HCT116 (cell line): Measurements from ENCODE around the gene TEKTIP1. TPM values are rescaled to one million over a fixed set of nuclear protein-coding genes. Genes with fewer than 3 reads are reported as not detected.

Experiments
- ATAC-seq: fragments of 200-7000 bp; cut with Tn5 transposase; 2 replicates; pipeline ENCODE4 v1.9.1; 2020; ENCODE audit warnings: mild to moderate bottlenecking, moderate library complexity
- BruUV-seq: library from RNA; stranded (reverse); fragments of 400-500 nt; replicated peaks from 2 replicates; lab custom pipeline; 2021; lab: Mats Ljungman, UMichigan
- CTCF ChIA-PET: fragments of 300-600 bp; sonication (Branson Sonifier 250); formaldehyde crosslinking; loops from one replicate; lab custom pipeline; 2021; ENCODE audit warnings: antibody characterized with exemption; lab: Charles Lee
- POLR2A ChIA-PET: fragments of 300-600, 350-600 bp; sonication (Branson Sonifier 250); formaldehyde crosslinking; loops from one replicate; lab custom pipeline; 2021; ENCODE audit warnings: antibody characterized with exemption; lab: Charles Lee
- RAD21 ChIA-PET, 2 experiments: fragments of 300-600 bp; sonication (Branson Sonifier 250); formaldehyde crosslinking; loops; one replicate each; lab custom pipeline; 2023; ENCODE audit warnings: low total read pairs in 2 of 2; ENCODE audit not compliant: uncharacterized antibody in 2 of 2, unreplicated experiment in 2 of 2, low non-redundant PET in 1 of 2; lab: Charles Lee
- DNase-seq: peaks from one replicate; pipeline ENCODE4 v3.0.0-alpha.2; 2010; ENCODE audit warnings: low read depth, low spot score
- H2AFZ ChIP-seq: fragments of 200-600 bp; shearing (Covaris generic), sonication (generic); 2 replicates; pipeline ENCODE4 v1.6.1; 2017; ENCODE audit warnings: low read depth, mixed run types, mixed read lengths, antibody characterized with exemption, low read length; ENCODE audit not compliant: poor library complexity, severe bottlenecking
- H3K27ac ChIP-seq: 2 replicates; pipeline ENCODE4 v1.5.1; 2012; ENCODE audit warnings: low read depth, low read length
- H3K27me3 ChIP-seq: fragments of 200-600 bp; sonication (generic); 2 replicates; pipeline ENCODE4 v1.6.1; 2016; ENCODE audit warnings: mixed run types, low read length, mixed read lengths; ENCODE audit not compliant: insufficient read depth
- H3K36me3 ChIP-seq, 2 experiments: fragments of 200-500 bp in 1 of 2; fragments of 200-600 bp in 1 of 2; sonication (Bioruptor generic) in 1 of 2; sonication (generic) in 1 of 2; 2 replicates each; pipeline versions ENCODE4 v1.5.1 to v1.6.1; 2014 to 2016; ENCODE audit warnings: low read length in 2 of 2, inconsistent platforms in 1 of 2, mixed read lengths in 1 of 2, mixed run types in 1 of 2; ENCODE audit not compliant: insufficient read depth in 2 of 2, control insufficient read depth in 1 of 2
- H3K4me1 ChIP-seq, 2 experiments: fragments of 200-600 bp in 1 of 2; sonication (generic) in 1 of 2; 2 replicates each; pipeline versions ENCODE4 v1.5.1 to v1.6.1; 2012 to 2017; ENCODE audit warnings: low read length in 2 of 2, inconsistent platforms in 1 of 2, mild to moderate bottlenecking in 1 of 2, mixed read lengths in 1 of 2, mixed run types in 1 of 2, moderate library complexity in 1 of 2; ENCODE audit not compliant: insufficient read depth in 2 of 2, control insufficient read depth in 1 of 2
- H3K4me2 ChIP-seq: fragments of 200-600 bp; sonication (generic); 2 replicates; pipeline ENCODE4 v1.6.1; 2017; ENCODE audit warnings: mixed run types, low read length, mixed read lengths
- H3K4me3 ChIP-seq, 2 experiments: fragments of 200-600 bp in 1 of 2; sonication (generic) in 1 of 2; replicated peaks in 1 of 2; 2 replicates each; pipeline ENCODE4 v1.5.1; 2011 to 2016; ENCODE audit warnings: low read length in 2 of 2, control low read depth in 1 of 2, low read depth in 1 of 2, mild to moderate bottlenecking in 1 of 2, mixed read lengths in 1 of 2, mixed run types in 1 of 2
- H3K79me2 ChIP-seq: fragments of 200-600 bp; sonication (generic); 2 replicates; pipeline ENCODE4 v1.6.1; 2017; ENCODE audit warnings: mild to moderate bottlenecking, mixed run types, low read length, moderate library complexity, mixed read lengths; ENCODE audit not compliant: insufficient read depth
- H3K9ac ChIP-seq: fragments of 200-600 bp; sonication (generic); 2 replicates; pipeline ENCODE4 v1.6.1; 2016; ENCODE audit warnings: low read length, mixed read lengths
- H3K9me2 ChIP-seq: fragments of 200-600 bp; sonication (generic), shearing (Covaris generic); 2 replicates; pipeline ENCODE4 v1.6.1; 2017; ENCODE audit warnings: mixed run types, mild to moderate bottlenecking, moderate library complexity; ENCODE audit not compliant: insufficient read depth
- H3K9me3 ChIP-seq, 2 experiments: fragments of 200-500 bp in 1 of 2; fragments of 200-600 bp in 1 of 2; sonication (Bioruptor generic) in 1 of 2; sonication (generic) in 1 of 2; 2 replicates each; pipeline ENCODE4 v1.6.1; 2014 to 2017; ENCODE audit warnings: low read length in 2 of 2, mixed read lengths in 2 of 2, inconsistent platforms in 1 of 2, low read depth in 1 of 2, mild to moderate bottlenecking in 1 of 2, mixed run types in 1 of 2, moderate library complexity in 1 of 2; ENCODE audit not compliant: control insufficient read depth in 1 of 2, insufficient read depth in 1 of 2
- H4K20me1 ChIP-seq: fragments of 200-600 bp; sonication (generic), shearing (Covaris generic); 2 replicates; pipeline ENCODE4 v1.6.1; 2017; ENCODE audit warnings: mixed run types, mild to moderate bottlenecking, moderate library complexity; ENCODE audit not compliant: insufficient read depth
- CTCF ChIP-seq, 3 experiments: fragments of 200-600 bp in 1 of 3; sonication (generic) in 1 of 3; IDR thresholded peaks in 2 of 3; conservative IDR thresholded peaks in 1 of 3; 2 replicates each; pipeline ENCODE4 v1.5.1; 2012 to 2017; ENCODE audit warnings: low read depth in 2 of 3, low read length in 2 of 3, antibody characterized with exemption in 1 of 3, borderline replicate concordance in 1 of 3, control low read depth in 1 of 3, mild to moderate bottlenecking in 1 of 3, mixed read lengths in 1 of 3, mixed run types in 1 of 3, moderate library complexity in 1 of 3; ENCODE audit not compliant: insufficient read depth in 1 of 3
- EGR1 ChIP-seq: IDR thresholded peaks from 2 replicates; pipeline ENCODE4 v1.6.1; 2012; ENCODE audit warnings: low read depth
- ELF1 ChIP-seq: IDR thresholded peaks from 2 replicates; pipeline ENCODE4 v1.6.1; 2012; ENCODE audit warnings: low read depth, borderline replicate concordance
- SIN3A ChIP-seq: IDR thresholded peaks from 2 replicates; pipeline ENCODE4 v1.6.1; 2012; ENCODE audit warnings: low read depth
- SP1 ChIP-seq: IDR thresholded peaks from 2 replicates; pipeline ENCODE4 v1.6.1; 2012; ENCODE audit warnings: low read depth
- SRF ChIP-seq: IDR thresholded peaks from 2 replicates; pipeline ENCODE4 v1.6.1; 2012; ENCODE audit warnings: low read depth
- TCF7L2 ChIP-seq: IDR thresholded peaks from 2 replicates; pipeline ENCODE4 v1.7.0; 2011; ENCODE audit warnings: borderline replicate concordance, inconsistent platforms; ENCODE audit not compliant: insufficient read depth, insufficient read length; ENCODE audit errors: extremely low read depth
- YY1 ChIP-seq: IDR thresholded peaks from 2 replicates; pipeline ENCODE4 v1.6.1; 2011; ENCODE audit warnings: low read length, low read depth, moderate library complexity, mild to moderate bottlenecking; ENCODE audit not compliant: insufficient replicate concordance; ENCODE audit errors: extremely low read depth
- ZFX ChIP-seq: fragments of 450-650 bp; IDR thresholded peaks from 2 replicates; pipeline ENCODE4 v1.6.1; 2017
- intact Hi-C: fragments of 100-400 bp; cut with micrococcal nuclease; formaldehyde crosslinking; loops from 2 replicates; pipeline ENCODE4 v1.10.0; 2022
- total RNA-seq: library from RNA; stranded (reverse); gene quantifications from one replicate; pipeline ENCODE4 v1.2.1, GENCODE V29; 2021; ENCODE audit not compliant: unreplicated experiment

The TEKTIP1 gene
- total RNA-seq, 1 experiment from 2014 or later, result 1.2 TPM

- Histone ChIP-seq H3K79me2 (peaks cover 63% of the 10 kb centered on the region), H2AFZ (no peak overlapping the region), H3K4me1 (peaks cover 3 to 13% of the 10 kb centered on the region in 2 experiments; a peak in 2 of 4 replicates), H3K4me2 (no peak overlapping the region)
- no peak for DNase-seq
- TF ChIP-seq CTCF (IDR thresholded peaks at IDR 0.05 in 2 of 3, conservative IDR thresholded peaks at IDR 0.05 in 1 of 3; ENCODE audit: borderline replicate concordance in 1 of 3, insufficient read depth in 1 of 3, low read depth in 2 of 3, low read length in 2 of 3) (peak in 1 of 3 experiments; percentile 16; a peak in 2 of 6 replicates), SIN3A (no peak)
- TF ChIP-seq, all 23 proteins: peak for 1
- Histone ChIP-seq H3K27me3 (no peaks in the 10 kb centered on the region), H3K36me3 (peaks cover 8 to 10% of the 10 kb centered on the region in 2 experiments; a peak in 3 of 4 replicates), H4K20me1 (no peaks in the 10 kb centered on the region), H3K4me3 (no peak overlapping the region), H3K9me3 (no peaks in the 10 kb centered on the region), H3K27ac (0 out of 2 replicates have a peak overlapping the region, but pooled peaks have one; percentile 17), H3K9ac (no peak overlapping the region), H3K9me2 (no peaks in the 10 kb centered on the region)
- RAD21 ChIA-PET, result no interaction called here
- no TSS peak for BruUV-seq
- intact Hi-C loops, result no loop called here
- ATAC-seq, result peak; percentile 66
- CTCF ChIA-PET, result interaction anchor here (1.3 kb wide), 1 partner anchor 25 kb away, joined by 3 read pairs; no protein-coding TSS in a partner anchor
- POLR2A ChIA-PET, result no interaction called here
These were observed 18.5 kb upstream of the TEKTIP1 start for GRCh38 chr19:3520166-3521103.

- no peak for DNase-seq
- no peak overlapping the region for H3K4me3 ChIP-seq
- H3K27me3 ChIP-seq, result no peaks in the 10 kb centered on the region
- no peaks in the 10 kb centered on the region for H3K9me2 ChIP-seq
- POLR2A ChIA-PET, result no interaction called here
- peaks cover 8 to 10% of the 10 kb centered on the region in 2 experiments; a peak in 3 of 4 replicates for H3K36me3 ChIP-seq
- no TSS peak for BruUV-seq
- no peaks in the 10 kb centered on the region for H3K9me3 ChIP-seq
- H3K9ac ChIP-seq, result no peak overlapping the region
- intact Hi-C loops, result no loop called here
- no peaks in the 10 kb centered on the region for H4K20me1 ChIP-seq
- no peak overlapping the region for H2AFZ ChIP-seq
- no peak for ATAC-seq
- no peak overlapping the region for H3K4me2 ChIP-seq
- CTCF ChIA-PET, result no interaction called here
- RAD21 ChIA-PET, result no interaction called here
- H3K27ac ChIP-seq, result no peak overlapping the region
- peaks cover 3 to 13% of the 10 kb centered on the region in 2 experiments; a peak in 2 of 4 replicates for H3K4me1 ChIP-seq
- H3K79me2 ChIP-seq, result peaks cover 58% of the 10 kb centered on the region
- TF ChIP-seq ELF1 (no peak), YY1 (no peak), CTCF (IDR thresholded peaks at IDR 0.05 in 2 of 3, conservative IDR thresholded peaks at IDR 0.05 in 1 of 3; ENCODE audit: borderline replicate concordance in 1 of 3, insufficient read depth in 1 of 3, low read depth in 2 of 3, low read length in 2 of 3) (no peak), SRF (no peak), EGR1 (no peak), SP1 (no peak), ZFX (no peak), TCF7L2 (no peak)
These were observed 17.9 kb upstream of the TEKTIP1 start for GRCh38 chr19:3521104-3521445.
